OCI-LY7 (cell line): ENCODE data around the gene ANKFN1. TPM values are rescaled to one million over a fixed set of nuclear protein-coding genes. Genes with fewer than 3 reads are reported as not detected.

Source experiments
- BruUV-seq: library from RNA; stranded (reverse); fragments of 400-500 nt; replicated peaks from 2 replicates; lab custom pipeline; 2021; lab: Mats Ljungman, UMichigan
- CTCF ChIA-PET: fragments of 300-600 bp; sonication (Branson Sonifier 250); formaldehyde crosslinking; loops from one replicate; lab custom pipeline; 2022; ENCODE audit warnings: antibody characterized with exemption; ENCODE audit not compliant: unreplicated experiment; lab: Charles Lee
- POLR2A ChIA-PET: fragments of 300-600 bp; sonication (Branson Sonifier 250); formaldehyde crosslinking; loops from one replicate; lab custom pipeline; 2022; ENCODE audit warnings: antibody characterized with exemption; lab: Charles Lee
- DNase-seq: peaks from one replicate; pipeline ENCODE4 v3.0.0-alpha.2; 2015; ENCODE audit warnings: low spot score
- H2AFZ ChIP-seq: fragments of 200-600 bp; sonication (generic), shearing (Covaris generic); 2 replicates; pipeline ENCODE4 v1.6.1; 2014; ENCODE audit warnings: mild to moderate bottlenecking, antibody characterized with exemption, low read length, moderate library complexity
- H3K27ac ChIP-seq: fragments of 200-600 bp; sonication (generic); 2 replicates; pipeline ENCODE4 v1.5.1; 2014; ENCODE audit warnings: mixed run types, low read depth, mild to moderate bottlenecking, moderate library complexity, low read length, inconsistent platforms; ENCODE audit not compliant: poor library complexity, severe bottlenecking
- H3K36me3 ChIP-seq: fragments of 200-600 bp; sonication (generic); 2 replicates; pipeline ENCODE4 v1.6.1; 2014; ENCODE audit warnings: mild to moderate bottlenecking, antibody characterized with exemption, low read length, moderate library complexity, mixed read lengths; ENCODE audit not compliant: insufficient read depth
- H3K4me1 ChIP-seq: fragments of 200-600 bp; sonication (generic); 2 replicates; pipeline ENCODE4 v1.5.1; 2014; ENCODE audit warnings: mild to moderate bottlenecking, low read length; ENCODE audit not compliant: insufficient read depth, poor library complexity, severe bottlenecking
- H3K4me2 ChIP-seq: fragments of 200-600 bp; sonication (generic); 2 replicates; pipeline ENCODE4 v1.6.1; 2014; ENCODE audit warnings: mild to moderate bottlenecking, low read length
- H3K4me3 ChIP-seq: fragments of 200-600 bp; sonication (generic); 2 replicates; pipeline ENCODE4 v1.5.1; 2014; ENCODE audit warnings: mild to moderate bottlenecking, low read depth, low read length; ENCODE audit not compliant: poor library complexity, severe bottlenecking
- H3K79me2 ChIP-seq: fragments of 200-600 bp; sonication (generic); 2 replicates; pipeline ENCODE4 v1.6.1; 2016; ENCODE audit warnings: low read depth, mild to moderate bottlenecking, low read length, moderate library complexity, mixed read lengths; ENCODE audit not compliant: insufficient read depth
- H3K9me2 ChIP-seq: fragments of 200-600 bp; sonication (generic); 2 replicates; pipeline ENCODE4 v1.6.1; 2016; ENCODE audit warnings: mild to moderate bottlenecking, low read length, mixed read lengths; ENCODE audit not compliant: insufficient read depth
- H3K9me3 ChIP-seq: fragments of 200-600 bp; sonication (generic); 2 replicates; pipeline ENCODE4 v1.6.1; 2014; ENCODE audit warnings: mild to moderate bottlenecking, mixed run types, low read length, mixed read lengths
- H4K20me1 ChIP-seq: fragments of 200-600 bp; sonication (generic); 2 replicates; pipeline ENCODE4 v1.6.1; 2014; ENCODE audit warnings: mild to moderate bottlenecking, antibody characterized with exemption, low read length, moderate library complexity, mixed read lengths; ENCODE audit not compliant: insufficient read depth
- CTCF ChIP-seq: fragments of 200-600 bp; sonication (generic); conservative IDR thresholded peaks from 2 replicates; pipeline ENCODE4 v1.5.1; 2014; ENCODE audit warnings: mild to moderate bottlenecking, antibody characterized with exemption, low read length, moderate library complexity, mixed read lengths
- EZH2phosphoT487 ChIP-seq: fragments of 200-600 bp; sonication (generic); IDR thresholded peaks from 2 replicates; pipeline ENCODE4 v1.6.1; 2018; ENCODE audit warnings: low read depth, borderline replicate concordance, mild to moderate bottlenecking, mixed run types, antibody characterized with exemption, low read length, moderate library complexity, mixed read lengths
- intact Hi-C: fragments of 100-400 bp; cut with micrococcal nuclease; formaldehyde crosslinking; loops from one replicate; pipeline ENCODE4 v1.10.0; 2022; ENCODE audit not compliant: unreplicated experiment
- total RNA-seq, 2 experiments: library from RNA; depleted of rRNA in 1 of 2; stranded (reverse); fragments of >200 nt in 1 of 2; shearing (Covaris generic) in 1 of 2; gene quantifications; 2 replicates each; pipeline ENCODE4 v1.2.3, GENCODE V29; 2014 to 2022

ANKFN1 gene
- total RNA-seq, 2 experiments from 2014 or later = 0.67 TPM; not detected in 1

- Histone ChIP-seq H2AFZ (no peak overlapping the region), H3K79me2 (no peaks in the 10 kb centered on the region), H4K20me1 (no peaks in the 10 kb centered on the region), H3K4me2 (no peak overlapping the region), H3K9me2 (no peaks in the 10 kb centered on the region), H3K36me3 (no peaks in the 10 kb centered on the region), H3K9me3 (no peaks in the 10 kb centered on the region), H3K4me3 (no peak overlapping the region), H3K4me1 (peaks cover 5% of the 10 kb centered on the region), H3K27ac (no peak overlapping the region)
- POLR2A ChIA-PET = no interaction called here
- intact Hi-C loops = no loop called here
- no peak for TF ChIP-seq CTCF
- no peak for TF ChIP-seq EZH2phosphoT487
- no TSS peak for BruUV-seq
- no peak for DNase-seq
- CTCF ChIA-PET = no interaction called here
These were observed 69.0 kb downstream of the ANKFN1 start for GRCh38 chr17:56222255-56222654.

- H4K20me1 ChIP-seq = no peaks in the 10 kb centered on the region
- no peaks in the 10 kb centered on the region for H3K9me2 ChIP-seq
- ChIA-PET POLR2A (interaction anchor here (1.5 kb wide), 1 partner anchor 13 kb away, joined by 4 read pairs; no protein-coding TSS in a partner anchor), CTCF (no interaction called here)
- no peak overlapping the region for H3K4me3 ChIP-seq
- no TSS peak for BruUV-seq
- H3K4me1 ChIP-seq = no peaks in the 10 kb centered on the region
- H3K79me2 ChIP-seq = no peaks in the 10 kb centered on the region
- no peak for DNase-seq
- H3K4me2 ChIP-seq = no peak overlapping the region
- no peak for TF ChIP-seq EZH2phosphoT487
- TF ChIP-seq CTCF = no peak
- H3K36me3 ChIP-seq = no peaks in the 10 kb centered on the region
- intact Hi-C loops = no loop called here
- H2AFZ ChIP-seq = no peak overlapping the region
- no peaks in the 10 kb centered on the region for H3K9me3 ChIP-seq
- no peak overlapping the region for H3K27ac ChIP-seq
These were observed 77.4 kb downstream of the ANKFN1 start for GRCh38 chr17:56230660-56231059.

DNA sequence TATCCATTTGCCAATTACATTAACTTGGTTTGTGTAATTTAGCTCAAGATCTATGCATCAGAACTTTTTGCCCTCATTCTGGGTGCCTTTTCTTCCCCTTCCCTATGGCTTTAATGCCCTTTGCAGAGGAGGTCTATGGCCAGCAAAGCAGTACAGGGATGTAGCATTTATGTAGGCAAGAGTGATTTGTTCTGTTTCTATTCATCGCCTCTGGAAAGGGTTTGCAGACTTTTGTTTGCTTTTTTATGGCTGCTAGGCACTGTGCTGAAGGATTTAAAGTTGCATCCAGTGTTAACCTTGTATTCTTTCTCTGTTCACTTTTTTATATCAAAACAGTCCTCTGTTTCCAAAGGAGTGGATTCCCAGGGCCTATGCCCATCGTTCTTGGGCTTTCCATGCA lies 78.0 kb downstream of the ANKFN1 start:
- Histone ChIP-seq H3K79me2 (no peaks in the 10 kb centered on the region), H3K4me3 (no peak overlapping the region), H2AFZ (no peak overlapping the region), H3K4me2 (no peak overlapping the region), H3K4me1 (no peaks in the 10 kb centered on the region), H3K9me2 (no peaks in the 10 kb centered on the region), H3K36me3 (no peaks in the 10 kb centered on the region), H3K27ac (no peak overlapping the region), H4K20me1 (no peaks in the 10 kb centered on the region), H3K9me3 (no peaks in the 10 kb centered on the region)
- BruUV-seq = no TSS peak
- intact Hi-C loops = no loop called here
- no peak for TF ChIP-seq CTCF
- TF ChIP-seq EZH2phosphoT487 = no peak
- POLR2A ChIA-PET = interaction anchor here (0.5 to 1.5 kb wide), 2 partner anchors 13 to 66 kb away, joined by 3 to 4 read pairs; no protein-coding TSS in a partner anchor
- CTCF ChIA-PET = no interaction called here
- no peak for DNase-seq
